Embryonic facial prominence (tissue), 1 donor: Measurements from ENCODE around the gene CRYBG1.

ENCODE experiments used
- DNase-seq: peaks from one replicate; pipeline ENCODE4 v3.0.0-alpha.2; 2016; ENCODE audit errors: extremely low spot score

Gene CRYBG1

DNA sequence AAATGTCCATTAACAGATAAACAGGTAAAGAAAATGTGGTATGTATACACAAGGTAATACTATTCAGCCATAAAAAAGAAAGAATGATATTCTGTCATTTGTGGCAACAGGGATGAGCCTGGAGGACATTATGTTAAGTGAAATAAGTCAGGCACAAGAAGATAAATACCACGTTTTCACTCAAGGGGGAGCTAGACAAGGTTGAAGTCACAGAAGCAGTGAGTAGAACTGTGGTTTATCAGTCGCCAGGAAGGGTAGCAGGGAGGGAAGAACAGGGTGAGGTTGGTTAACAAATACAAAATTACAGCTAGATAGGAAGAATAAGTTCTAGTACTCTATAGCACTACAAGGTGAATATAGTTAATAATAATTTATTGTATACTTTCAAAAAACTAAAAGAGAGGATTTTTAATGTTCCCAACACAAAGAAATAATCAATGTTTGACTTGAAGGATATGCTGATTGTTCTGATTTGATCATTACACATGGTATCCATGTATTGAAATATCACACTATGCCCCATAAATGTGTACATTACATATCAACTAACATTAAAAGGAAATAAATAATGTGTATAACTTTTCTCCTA lies 247.7 kb downstream of the CRYBG1 start:
- no peak for DNase-seq

DNA sequence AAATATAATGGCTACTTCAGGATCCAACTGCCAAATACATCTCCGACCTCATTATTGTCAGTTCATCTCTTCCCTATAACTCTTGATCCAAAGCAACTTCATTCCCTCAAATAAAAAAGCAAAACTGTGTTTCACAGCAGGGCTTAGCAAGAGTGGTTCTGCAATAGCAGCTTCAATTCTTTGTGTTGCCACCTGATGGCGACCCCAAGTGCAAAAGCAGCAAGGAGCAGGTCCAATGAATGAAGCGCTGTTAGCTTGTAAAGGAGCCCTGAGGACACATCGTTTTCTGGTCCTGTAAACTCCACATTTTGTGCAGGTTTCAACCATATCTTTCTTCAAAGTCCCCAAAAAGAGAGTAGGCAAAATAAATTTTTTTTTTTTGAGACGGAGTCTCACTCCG lies 249.2 kb downstream of the CRYBG1 start:
- DNase-seq, result no peak

DNA sequence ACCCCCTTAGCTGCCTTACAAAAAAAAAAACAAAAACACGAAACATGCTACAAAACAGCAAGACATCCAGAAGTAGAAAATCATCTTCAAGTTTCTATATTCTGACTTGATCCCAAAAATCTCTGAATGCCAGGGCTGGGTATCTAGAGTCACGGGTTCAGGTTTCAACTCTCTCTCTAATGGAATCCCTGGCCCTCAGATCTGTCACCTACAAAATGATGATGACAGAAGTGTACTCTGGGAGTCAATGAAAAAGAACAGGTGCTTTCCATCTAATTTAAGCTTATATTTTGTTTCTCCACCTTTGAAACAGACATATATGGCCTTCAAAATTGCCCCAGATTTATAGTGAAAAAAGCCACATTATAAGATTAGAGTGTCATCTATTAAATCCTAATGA lies 250.5 kb downstream of the CRYBG1 start:
- DNase-seq, result no peak

DNA sequence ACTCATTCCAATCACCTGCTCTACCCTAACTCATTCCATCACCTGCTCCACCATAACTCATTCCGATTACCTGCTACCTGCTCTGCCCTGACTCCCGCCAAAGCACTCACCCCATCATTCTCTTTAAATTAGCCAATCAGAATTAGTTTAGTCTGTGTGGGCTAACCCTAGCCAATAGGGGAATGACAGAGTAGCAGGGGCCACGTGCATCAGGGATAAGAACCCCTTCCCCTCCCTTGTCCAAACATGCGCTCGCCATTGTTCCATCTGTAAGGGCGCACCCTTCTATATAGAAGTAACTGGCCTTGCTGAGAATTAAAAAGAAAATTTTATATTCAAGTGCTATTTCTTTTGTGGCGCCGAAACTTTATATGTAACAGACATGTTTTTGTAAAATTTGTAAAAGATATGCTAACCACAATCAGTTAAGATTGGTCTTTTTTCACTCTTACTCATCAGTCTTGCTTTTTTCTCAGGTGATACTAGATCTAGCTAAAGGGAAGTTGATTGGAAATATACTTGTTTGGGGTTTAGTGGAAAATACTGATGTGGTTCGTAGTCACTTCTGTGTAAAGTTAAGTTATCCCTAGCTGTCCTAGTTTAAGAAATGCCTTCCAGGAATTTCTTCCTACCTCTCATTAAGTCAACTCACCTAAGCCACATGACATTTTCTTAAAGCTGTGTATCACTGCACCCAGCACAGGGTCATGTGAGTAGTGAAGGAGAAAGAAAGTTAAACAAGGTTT lies 252.3 kb downstream of the CRYBG1 start:
- no peak for DNase-seq

DNA sequence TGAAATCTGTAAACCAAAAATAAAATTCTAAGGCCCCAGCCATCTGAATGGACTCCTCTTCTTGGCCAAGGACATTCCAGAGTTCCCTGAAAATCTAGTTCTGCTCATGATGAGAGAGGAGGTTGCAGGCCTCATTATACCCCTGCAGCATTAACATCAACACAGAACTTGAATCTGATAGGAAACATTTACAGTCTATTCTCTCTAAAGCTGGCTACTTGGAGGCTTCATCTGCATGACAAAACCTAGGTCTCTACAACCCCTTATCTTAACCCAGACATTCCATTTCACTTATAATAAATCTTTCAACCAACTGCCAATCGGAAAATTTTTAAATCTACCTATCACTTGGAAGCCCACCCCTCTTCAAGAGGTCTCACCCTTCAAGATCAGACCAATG lies 253.1 kb downstream of the CRYBG1 start:
- DNase-seq, result no peak

DNA sequence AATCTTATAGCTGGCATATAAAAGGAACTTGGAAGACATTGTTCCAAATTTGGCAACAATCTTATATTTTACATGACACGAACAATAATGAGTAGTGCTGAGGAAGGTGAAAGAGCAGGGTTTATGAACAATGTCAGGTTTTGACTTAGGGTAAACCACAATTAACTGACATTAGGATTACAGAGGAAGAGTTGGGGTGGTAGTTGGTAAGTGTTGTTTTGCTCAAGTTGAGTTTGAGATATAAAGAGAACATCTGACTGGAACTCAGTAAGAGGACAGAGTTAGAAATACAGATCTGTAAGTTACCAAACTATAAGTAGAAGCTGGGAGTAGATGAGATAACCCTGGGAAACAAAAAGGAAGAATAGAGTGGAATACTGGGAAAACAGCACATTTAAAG lies 253.6 kb downstream of the CRYBG1 start:
- DNase-seq, result no peak

DNA sequence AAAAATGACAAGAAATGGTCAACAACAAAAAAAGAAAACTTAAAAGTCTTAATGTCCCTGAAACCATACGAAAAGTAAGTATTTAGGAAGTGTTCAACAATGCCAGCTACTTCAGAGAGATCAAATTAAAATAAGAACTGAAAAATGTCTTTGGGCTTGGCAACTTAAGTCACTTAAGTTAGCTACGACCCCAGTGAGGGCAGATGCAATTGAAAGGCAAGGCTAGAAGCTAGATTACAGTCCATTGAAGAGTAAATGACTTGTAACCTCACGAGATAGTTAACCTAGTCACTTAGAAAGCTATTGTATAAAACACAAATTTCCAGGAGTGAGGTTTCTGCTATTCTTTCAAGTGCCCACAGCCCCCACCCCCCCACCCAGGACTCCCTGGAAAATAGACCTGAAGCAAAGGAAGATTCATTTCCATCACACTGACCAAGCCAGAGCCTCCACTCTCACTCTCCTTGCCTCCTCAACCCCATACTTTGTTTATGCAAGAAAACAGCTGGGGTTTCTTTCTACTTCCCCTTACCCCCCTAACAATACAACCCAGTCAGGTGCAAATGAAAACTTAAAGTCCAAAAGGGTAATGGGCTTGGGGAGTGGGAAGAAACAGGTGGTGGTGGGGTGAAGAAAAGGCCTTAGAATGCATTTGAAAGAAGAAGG lies 254.2 kb downstream of the CRYBG1 start:
- DNase-seq, result no peak

DNA sequence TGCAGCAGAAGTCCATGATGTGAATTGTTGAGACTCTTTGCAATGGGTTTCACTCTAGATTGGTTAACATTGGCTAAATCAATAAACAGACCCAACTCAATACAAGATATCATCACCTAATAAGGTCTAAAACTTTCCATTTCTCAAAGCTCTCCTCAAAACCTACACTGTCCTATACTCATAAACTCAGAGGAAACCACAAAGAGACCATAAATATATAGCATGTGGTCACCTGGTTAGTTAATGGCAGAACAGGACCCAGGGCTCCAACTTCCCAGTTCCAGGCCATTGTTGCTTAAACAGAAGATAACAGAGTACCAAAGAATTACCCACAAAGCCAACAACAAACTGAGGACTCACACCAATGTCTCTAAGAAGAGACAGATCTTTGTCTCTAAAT lies 256.8 kb downstream of the CRYBG1 start:
- DNase-seq, result no peak

DNA sequence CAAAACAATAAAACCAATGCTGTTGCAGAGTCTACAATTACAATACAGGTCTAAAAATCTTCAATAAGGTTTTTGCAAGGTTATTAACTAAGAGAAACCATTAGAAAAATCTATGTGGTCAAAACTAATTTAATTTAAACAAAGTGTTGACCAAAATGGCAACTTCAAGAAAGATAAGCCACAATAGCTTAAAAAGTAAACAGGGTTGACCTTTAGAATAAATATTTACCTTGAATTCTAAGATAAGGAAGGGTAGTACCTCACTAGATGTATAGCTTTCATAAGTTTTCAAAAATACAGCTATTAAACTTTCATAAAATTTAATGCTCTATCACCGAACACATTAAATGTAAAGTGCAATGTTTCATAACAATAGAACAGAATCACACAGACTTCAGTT lies 257.3 kb downstream of the CRYBG1 start:
- DNase-seq, result no peak

DNA sequence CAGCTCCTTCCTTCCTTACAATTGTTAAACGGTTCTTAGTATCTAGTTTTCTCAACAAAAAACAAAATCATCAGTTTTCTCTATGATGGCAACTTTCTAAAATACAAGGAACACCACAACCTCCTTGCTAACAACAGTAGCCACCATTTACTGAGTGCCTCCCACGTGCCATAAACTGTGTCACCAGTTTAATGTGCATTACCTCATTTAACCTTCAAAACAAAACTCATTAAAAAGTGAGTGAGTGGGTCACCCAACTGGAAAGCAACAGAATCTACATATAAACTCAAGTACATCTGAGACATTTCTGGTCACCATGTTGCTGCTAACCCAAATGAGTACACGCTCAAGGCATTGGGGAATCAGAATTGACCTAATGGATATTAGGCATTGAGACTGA lies 257.8 kb downstream of the CRYBG1 start:
- no peak for DNase-seq

DNA sequence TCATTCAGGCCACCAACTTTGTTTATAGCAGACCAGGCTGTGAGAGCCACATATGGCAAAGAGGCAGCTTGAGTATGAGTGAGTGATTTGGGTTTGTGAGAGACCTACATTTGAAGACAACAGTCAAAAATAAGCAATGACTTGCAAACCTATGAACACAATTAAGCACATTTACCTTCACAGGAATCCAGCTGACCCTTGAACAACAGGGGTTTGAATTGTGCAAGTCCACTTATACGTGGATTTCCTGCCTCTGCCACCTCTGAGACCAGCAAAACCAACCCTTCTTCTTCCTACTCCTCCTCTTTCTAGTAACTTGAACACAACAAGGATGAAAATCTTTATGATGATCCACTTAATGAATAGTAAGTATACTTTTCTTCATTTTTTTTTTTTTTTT lies 258.7 kb downstream of the CRYBG1 start:
- no peak for DNase-seq

DNA sequence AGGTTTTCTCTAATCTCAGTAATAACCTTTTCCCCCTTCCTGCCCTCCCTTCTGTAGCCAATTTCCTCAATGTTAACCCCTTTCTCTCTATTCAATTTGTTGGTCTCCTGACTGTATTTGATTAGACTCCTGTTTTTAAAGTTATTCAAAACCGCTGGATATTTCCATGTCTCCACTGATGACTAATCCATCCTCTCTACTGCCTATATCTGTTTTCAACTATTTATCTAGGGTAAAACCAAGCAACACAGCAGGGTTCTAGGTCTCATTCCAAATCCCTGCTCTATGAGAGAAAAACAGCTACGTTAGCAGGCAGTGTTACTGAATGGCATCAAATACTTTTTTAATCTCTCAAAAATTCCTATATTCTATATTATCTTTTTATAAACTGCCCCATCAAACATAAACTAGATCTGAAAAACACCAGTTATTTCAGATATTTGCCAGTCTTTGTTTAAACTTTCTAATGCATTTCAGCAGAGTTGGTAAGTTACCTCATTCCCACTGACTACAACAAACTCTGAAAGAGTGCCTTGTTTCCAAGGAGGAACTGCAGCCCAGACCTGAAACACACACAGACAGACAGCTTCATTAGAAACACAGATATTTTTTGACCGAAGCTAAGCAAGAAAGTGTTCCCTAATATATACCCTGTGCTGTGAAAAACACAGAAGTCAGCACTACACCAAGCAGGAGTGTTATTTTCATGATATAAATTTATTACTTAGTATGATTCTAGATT lies 260.6 kb downstream of the CRYBG1 start:
- DNase-seq, result no peak
